ENCODE measurements around the gene IRF9. TPM values are rescaled to one million over a fixed set of nuclear protein-coding genes. Genes with fewer than 3 reads are reported as not detected.
"Not testable (repeated sequence)": the region's sequence is repeated elsewhere in the genome, so short reads cannot be mapped to it uniquely, and the experiment has no call there.

The IRF9 gene
- total RNA-seq, 1 donor from 2014 or later: 12.2 TPM

DNA sequence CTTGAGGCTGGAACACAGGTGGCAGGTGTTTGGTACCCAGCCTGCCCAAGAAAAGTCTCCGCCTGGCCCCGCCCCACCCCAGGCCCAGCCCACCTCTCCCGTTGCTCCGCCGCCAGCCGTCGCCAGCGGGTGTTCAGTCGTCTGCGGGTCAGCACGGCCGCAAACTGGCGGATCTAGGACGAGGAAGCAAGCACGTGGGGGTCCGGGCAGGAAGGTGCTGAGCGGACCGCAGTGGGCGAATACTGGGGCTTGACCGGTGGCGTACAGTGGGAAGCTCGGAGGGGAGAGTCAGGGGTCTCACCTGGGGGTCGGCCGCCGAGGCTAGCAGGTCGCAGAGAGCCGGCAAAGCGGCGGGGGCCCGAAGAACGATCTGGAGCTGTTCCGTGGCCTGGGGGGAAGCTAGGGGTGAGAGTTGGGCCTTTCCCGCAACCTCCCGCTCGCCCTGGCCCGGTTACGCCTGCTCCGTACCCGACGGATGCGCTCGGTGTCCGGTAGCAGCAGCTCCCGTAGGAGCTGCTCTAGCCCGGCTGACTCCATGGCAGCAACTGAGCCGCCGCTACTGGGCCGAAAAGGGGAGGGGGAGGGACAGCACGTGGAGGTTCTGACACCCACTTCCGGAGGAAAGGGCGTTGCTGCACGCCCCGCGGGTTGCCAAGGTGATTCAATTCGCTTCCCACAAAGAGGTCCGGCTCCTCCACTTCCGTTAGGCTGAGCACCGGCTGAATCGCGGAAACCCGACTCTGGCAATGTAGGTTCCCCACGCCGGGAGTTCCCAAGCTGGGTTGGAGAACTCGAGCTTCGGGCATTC, 27.4 kb downstream of the IRF9 start, which contains the start of gene IPO4:
IPO4 (minus strand) TSS at position 566 of the 808 bp plus-strand sequence; CDS start at position 537, 29 bp downstream.
- DNase-seq (ENCODE audit: low spot score in 2 of 2) (peak; percentile 96 to 100), FAIRE-seq (no peak)

DNA sequence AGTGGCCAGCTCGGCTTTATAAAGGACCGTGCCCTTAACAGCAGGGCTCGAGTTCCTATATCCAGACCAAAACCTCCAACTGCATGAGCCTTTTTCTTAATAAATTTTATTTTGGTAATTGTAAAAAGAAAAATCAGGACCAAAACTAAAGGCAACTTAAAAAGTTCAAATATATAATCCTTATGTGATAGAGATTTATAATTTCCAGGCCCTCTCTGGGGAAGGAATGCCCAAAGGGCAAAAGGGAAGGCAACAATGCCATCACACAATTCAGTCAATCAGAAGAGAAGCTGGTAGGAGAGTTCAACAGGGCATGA, 28.0 kb downstream of the IRF9 start:
- DNase-seq (ENCODE audit: low spot score in 2 of 2): no peak
- no peak for FAIRE-seq

DNA sequence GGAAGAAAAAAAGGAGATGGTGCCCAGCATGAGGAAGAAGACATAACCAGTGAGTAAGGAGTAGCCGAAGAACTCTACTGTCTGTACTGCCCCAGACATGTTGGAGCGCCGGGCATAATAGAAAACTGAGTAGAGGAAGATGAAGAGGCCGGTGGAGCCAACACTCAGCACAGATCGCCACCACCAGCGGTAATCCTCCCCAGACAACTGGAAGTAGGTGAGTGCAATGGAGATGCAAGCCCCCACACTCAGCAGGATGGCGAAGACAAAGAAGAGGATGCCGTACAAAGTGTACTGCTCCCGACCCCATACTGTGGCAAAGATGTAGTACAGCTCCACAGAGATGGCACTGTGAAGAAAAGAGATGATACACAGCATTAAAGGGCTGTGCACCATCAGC, 28.4 kb downstream of the IRF9 start:
- no peak for DNase-seq (ENCODE audit: low spot score in 2 of 2)
- no peak for FAIRE-seq

- DNase-seq (ENCODE audit: low spot score in 2 of 2): no peak
- no peak for FAIRE-seq
Measured at GRCh38 chr14:24190416-24190815, 29.4 kb downstream of the IRF9 start.

DNA sequence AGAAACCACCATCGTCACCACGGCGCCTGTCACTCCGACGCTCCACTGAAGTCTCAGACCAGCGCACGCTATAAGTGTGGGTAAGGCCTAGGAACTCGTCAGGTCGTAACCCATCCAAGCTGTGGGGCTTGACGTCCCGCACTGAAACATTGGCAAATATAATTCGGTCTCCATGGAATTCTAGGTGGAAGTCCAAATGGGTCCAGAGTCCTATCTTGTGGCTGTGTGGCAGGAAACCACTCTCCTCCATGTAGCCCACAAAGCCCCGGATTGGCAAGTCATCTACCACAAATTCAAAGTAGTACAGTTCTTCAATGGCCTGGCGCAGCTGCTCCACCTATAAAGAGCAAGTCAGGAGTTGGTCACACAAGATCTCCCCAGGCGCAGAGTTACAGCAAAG, 31.9 kb downstream of the IRF9 start:
- no peak for DNase-seq (ENCODE audit: low spot score in 2 of 2)
- no peak for FAIRE-seq

DNA sequence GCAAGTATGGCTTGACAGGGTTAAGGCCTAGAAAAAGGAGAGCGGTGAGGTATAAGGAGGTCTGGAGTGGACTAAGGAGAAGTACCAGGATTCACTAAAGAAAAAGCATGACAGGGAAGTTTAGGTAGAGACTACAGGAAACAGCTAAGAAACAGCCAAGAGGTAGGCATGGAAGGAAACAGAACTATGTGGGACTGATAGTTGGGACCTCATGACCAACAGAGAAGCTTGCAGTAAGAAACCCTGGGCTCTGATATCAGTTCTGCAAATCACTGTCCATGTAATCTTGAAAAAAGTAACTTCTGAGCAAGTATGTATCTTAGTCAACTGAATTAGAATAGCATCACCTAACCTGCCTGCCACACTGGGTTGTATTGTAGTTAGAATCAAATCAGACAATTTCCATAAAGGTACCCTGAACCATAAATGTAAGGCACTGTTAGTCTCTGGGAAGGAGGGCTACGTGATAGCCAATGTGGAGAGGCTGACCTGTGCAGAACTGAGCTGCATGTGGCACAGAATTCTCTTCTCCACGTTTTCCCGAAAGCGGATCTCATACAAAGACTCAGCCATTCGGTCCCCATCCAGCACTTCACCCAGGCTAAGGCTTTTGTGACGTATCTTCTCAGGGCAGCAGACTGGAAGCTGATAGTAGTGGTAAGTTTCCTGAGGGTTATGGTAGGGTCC, 33.3 kb downstream of the IRF9 start:
- DNase-seq (ENCODE audit: low spot score in 2 of 2): no peak
- no peak for FAIRE-seq

DNA sequence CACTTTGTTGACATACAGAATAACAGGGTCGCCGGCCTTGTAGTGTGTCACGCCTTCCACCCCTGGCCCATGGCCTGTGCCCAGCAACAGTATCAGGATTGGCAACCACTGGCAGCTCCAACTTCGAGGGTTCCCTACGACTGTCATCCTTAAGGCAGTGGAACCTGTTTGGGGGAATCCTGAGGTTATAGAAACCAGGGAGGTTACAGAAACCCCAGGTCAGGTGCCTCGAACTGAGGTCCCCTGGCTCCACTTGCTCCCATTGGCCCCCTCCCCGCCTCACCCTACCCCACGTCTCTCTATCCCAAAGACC, 33.8 kb downstream of the IRF9 start:
- FAIRE-seq (no peak), DNase-seq (ENCODE audit: low spot score in 2 of 2) (no peak)

- DNase-seq (ENCODE audit: low spot score in 2 of 2): peak; percentile 86 to 96
- FAIRE-seq: no peak
Measured at GRCh38 chr14:24195186-24196070, 34.4 kb downstream of the IRF9 start, which contains the start of gene TM9SF1. TM9SF1 (minus strand) TSS chr14:24195441; CDS start chr14:24195019, 422 bp downstream.

GRCh38 chr14:24196071-24197055, 35.3 kb downstream of the IRF9 start:
- peak in 1 of 2 donors; percentile 35 for DNase-seq (ENCODE audit: low spot score in 2 of 2)
- no peak for FAIRE-seq

DNA sequence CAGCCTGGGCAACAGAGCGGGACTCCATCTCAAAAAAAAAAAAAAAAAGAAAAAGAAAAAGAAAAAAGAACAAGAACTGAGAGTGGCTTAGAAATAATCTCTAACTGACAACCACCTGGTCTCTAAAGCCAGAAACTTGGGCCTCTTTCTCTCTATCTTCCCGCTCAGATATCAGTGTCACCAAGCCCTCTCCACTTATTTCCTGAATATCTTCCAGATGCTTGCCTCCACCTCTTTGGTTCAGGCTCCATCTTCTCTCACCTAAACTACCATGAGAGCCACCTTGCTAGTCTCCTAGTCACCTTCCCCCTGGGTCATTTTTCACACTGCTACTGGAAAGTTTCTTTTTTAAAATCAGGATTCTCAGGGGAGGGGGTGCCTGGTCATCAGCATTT, 36.0 kb downstream of the IRF9 start:
- FAIRE-seq: no peak
- DNase-seq (ENCODE audit: low spot score in 2 of 2): no peak

GRCh38 chr14:24198814-24199524, 37.9 kb downstream of the IRF9 start:
- DNase-seq (ENCODE audit: low spot score in 2 of 2): no peak
- FAIRE-seq: no peak

DNA sequence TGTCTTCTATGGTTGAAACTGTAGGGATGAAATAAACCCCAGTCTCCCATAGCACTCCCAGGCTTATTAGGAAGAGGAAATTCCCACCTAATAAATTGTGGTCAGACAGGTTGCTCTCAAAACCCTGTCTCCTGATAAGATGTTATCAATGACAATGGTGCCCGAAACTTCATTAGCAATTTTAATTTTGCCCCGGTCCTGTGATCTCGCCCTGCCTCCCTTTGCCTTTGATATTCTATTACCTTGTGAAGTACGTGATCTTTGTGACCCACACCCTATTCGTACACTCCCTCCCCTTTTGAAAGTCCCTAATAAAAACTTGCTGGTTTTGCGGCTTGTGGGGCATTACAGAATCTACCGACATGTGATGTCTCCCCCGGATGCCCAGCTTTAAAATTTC, 41.5 kb downstream of the IRF9 start:
- not testable (repeated sequence) for FAIRE-seq; DNase-seq (ENCODE audit: low spot score in 2 of 2)

DNA sequence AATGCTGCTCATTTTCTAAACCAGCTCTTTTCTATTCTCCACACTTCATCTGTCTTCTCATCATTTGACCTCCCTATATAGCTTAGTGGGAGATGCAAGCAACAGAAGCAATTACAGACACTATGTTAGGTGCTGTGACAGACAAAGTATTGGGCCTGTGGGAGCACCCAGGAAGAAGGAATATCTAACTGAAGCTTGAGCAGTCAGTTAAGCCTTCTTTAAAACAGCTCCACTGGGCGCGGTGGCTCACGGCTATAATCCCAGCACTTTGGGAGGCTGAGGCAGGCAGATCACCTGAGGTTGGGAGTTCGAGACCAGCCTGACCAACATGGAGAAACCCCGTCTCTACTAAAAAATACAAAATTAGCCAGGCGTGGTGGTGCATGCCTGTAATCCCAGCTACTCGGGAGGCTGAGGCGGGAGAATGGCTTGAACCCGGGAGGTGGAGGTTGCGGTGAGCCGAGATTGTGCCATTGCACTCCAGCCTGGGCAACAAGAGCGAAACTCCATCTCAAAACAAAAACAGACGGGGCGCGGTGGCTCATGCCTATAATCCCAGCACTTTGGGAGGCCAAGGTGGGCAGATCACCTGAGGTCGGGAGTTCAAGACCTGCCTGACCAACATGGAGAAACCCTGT, 42.3 kb downstream of the IRF9 start:
- not testable (repeated sequence) for FAIRE-seq; DNase-seq (ENCODE audit: low spot score in 2 of 2)

DNA sequence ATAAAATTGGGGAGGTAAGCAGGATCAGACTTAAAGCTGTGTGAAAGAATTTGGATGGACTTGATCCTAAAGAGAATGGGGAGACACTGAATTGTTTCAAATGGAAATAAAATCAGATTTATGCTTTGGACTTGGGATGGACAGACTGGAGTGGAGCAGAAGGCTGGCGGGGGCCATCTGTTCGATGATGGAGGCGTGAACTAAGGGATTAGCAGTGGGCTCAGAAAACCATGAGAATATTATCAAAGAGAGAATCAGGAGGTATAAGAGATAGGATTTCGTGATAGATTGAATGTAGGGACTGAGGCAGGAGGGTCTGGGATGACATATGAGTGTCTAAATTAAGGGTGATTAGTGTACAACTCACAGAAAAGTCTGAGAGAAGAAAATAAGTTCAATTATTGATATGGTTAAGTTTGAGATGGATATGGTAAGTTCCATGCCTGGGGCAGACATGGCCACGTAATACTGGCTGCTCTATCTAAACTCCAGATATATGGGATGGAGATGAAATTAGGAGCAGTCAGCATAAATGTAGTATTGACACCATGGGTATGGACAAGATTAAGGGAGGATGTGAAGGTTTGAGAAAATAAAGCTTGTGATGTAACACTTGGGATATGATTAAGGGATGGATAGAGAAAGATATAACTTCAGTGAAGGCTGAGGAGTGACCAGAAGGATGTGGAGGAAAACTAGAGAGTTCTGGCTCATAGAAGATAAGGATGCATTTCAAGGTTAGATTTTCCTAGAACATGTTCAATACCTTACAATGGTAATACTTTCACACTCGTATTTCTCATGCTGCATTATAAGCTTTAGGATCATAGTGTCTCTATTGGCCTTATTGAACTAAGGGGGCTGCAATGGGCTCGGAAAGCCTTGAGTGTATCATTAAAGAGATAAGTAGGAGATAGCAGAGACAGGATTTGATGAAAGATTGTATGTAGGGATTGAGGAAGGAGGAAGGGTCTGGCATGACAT, 43.4 kb downstream of the IRF9 start:
- FAIRE-seq (no peak), DNase-seq (ENCODE audit: low spot score in 2 of 2) (no peak)

- no peak for FAIRE-seq
- DNase-seq (ENCODE audit: low spot score in 2 of 2): no peak
Measured at GRCh38 chr14:24206260-24207103, 45.4 kb downstream of the IRF9 start.

- FAIRE-seq (no peak), DNase-seq (ENCODE audit: low spot score in 2 of 2) (no peak)
Measured at GRCh38 chr14:24207104-24207551, 46.1 kb downstream of the IRF9 start.
